HG03558 (cell line): Measurements from ENCODE around the gene LY9.

Source experiments
- ATAC-seq: cut with Tn5 transposase; IDR thresholded peaks from one replicate; pipeline ENCODE4 v1.9.1; 2021; ENCODE audit warnings: moderate number of reproducible peaks; ENCODE audit not compliant: unreplicated experiment; ENCODE audit errors: extremely low read depth

LY9 gene

DNA sequence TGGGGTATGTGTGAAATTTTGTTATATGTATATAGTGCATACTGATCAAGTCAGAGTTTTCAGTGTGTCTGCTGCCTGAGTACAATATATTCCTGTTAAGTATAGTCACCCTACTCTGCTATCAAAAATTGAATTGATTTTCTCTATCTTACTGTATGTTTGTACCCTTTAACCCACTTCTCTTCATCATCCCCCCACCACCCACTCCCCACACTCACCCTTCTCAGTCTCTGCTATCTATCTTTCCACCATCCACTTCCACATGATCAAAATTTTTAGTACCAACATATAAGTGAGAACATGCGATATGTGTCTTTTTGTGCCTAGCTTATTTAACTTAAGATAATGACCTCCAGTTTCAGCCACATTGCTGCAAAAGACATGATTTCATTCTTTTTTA is 4.2 kb downstream of the LY9 start:
- no peak for ATAC-seq

- no peak for ATAC-seq
Observed at GRCh38 chr1:160800645-160801408, 4.9 kb downstream of the LY9 start.

DNA sequence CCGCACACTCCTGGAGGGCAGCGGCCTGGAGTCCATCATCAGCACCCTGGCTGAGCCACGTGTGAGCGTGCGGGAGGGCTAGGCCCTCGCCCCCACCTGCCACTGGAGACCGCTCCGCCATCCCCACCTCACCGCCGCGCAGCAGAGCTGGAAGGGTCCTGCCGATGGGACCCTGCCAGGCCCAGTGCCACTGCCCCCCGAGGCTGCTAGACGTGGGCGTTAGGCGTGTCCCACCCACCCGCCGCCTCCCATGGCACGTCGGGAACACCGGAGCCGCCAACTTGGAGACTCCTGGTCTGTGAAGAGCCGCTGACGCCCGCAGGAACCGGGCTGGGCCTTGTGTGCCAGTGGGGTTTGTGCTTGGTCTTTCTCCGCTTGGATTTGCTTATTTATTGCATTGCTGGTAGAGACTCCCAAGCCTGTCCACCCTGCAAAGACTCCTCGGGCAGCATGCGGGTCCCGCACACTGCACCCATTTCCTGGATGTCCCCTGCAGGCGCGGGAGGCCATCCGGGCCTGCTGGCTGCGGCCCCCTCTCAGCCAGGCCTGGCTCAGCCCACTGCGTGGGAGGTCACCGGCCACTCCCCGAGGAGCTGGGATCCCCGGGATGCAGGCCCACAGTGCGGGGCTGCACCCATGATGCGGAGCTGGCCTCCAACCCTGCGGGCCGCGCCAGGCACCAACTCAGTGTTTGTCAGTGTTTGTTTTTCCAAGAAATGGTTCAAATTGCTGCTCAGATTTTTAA is 6.0 kb downstream of the LY9 start:
- ATAC-seq, result no peak

GRCh38 chr1:160806109-160806665 is 10.2 kb downstream of the LY9 start:
- ATAC-seq, result no peak

- no peak for ATAC-seq
Observed at GRCh38 chr1:160806784-160807183, 10.8 kb downstream of the LY9 start.

GRCh38 chr1:160807247-160807646 is 11.3 kb downstream of the LY9 start:
- ATAC-seq, result no peak

GRCh38 chr1:160807738-160808137 is 11.8 kb downstream of the LY9 start:
- no peak for ATAC-seq

DNA sequence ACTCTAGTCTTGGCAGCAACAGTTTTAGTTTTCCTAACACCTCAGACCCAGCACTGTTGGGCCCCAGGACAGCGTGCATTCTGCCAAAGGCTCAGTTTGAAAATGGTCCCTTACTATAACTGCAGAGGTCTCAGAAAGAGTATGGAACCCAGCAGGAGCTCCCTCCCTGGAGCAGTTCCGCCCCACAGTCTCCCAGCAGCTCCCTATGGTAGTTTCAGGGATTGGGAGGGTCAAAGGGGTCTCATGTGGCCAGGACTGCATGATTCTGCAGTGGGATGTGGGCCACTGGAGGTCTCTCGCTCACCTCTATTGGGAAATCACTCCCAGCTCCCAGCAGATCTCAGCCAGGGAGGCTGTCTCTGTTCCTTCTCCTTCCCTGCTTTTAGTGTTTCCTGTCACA is 12.3 kb downstream of the LY9 start:
- ATAC-seq, result no peak

GRCh38 chr1:160810486-160810885 is 14.5 kb downstream of the LY9 start:
- no peak for ATAC-seq

GRCh38 chr1:160811147-160811546 is 15.2 kb downstream of the LY9 start:
- no peak for ATAC-seq

DNA sequence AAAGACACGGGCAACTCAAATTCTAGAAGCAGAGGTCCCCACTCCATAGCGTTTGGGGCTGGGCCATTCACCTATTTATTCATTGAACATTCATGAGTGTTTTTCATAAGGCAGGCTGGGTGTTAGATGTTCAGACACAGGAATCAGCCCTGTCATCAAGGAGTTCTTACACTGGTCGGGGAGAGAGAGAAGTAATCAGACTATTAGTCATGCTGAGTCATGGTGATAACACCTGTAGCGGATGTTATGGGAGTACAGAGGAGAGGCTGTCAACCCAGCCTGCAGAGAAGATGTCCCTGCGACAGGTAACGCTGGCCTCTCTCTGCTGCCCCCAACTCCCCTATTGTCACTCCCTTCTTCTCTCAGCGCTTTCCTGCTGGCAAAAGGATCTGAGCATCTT is 17.2 kb downstream of the LY9 start:
- no peak for ATAC-seq

DNA sequence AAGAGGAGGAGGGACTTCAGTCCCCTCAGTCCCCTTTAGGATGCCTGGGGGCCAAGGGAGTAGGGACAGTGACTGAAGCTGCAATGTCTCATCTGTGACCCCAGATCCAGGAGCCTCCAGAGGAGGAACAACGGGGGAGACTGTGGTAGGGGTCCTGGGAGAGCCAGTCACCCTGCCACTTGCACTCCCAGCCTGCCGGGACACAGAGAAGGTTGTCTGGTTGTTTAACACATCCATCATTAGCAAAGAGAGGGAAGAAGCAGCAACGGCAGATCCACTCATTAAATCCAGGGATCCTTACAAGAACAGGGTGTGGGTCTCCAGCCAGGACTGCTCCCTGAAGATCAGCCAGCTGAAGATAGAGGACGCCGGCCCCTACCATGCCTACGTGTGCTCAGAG is 18.3 kb downstream of the LY9 start:
- no peak for ATAC-seq

DNA sequence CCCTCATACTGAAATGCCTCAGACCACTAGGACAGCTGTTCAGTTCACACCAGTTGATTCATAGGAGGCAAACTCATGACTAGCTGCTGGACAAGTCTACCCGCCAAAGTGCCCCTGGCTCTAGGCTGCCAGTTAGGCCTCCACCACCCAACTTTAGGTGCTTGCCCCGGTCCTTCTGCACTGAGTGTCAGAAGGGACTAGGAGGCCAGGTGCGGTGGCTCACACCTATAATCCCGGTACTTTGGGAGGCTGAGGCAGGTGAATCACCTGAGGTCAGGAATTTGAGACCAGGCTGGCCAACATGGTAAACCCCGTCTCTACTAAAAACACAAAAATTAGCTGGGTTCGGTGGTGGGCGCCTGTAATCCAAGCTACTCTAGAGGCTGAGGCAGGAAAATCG is 18.9 kb downstream of the LY9 start:
- ATAC-seq, result no peak

- ATAC-seq, result no peak
Observed at GRCh38 chr1:160818207-160818937, 22.4 kb downstream of the LY9 start.

DNA sequence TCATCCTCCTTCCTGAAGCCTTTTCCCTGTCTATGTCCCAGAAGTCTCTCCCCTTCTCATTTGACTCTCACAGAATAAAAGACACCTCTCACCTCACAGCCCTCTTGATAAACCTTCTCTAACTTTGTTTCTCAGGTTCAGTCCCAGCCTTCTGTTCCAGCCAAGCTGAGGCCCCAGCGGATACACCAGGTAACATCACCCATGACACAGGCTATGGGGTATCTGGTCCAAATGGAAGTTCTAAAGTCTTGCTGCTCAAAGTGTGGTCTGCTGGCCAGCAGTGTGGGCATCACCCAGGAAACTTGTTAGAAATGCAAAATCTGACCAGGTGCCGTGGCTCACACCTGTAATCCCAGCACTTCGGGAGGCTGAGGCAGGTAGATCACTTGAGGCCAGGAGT is 23.2 kb downstream of the LY9 start:
- ATAC-seq, result no peak

DNA sequence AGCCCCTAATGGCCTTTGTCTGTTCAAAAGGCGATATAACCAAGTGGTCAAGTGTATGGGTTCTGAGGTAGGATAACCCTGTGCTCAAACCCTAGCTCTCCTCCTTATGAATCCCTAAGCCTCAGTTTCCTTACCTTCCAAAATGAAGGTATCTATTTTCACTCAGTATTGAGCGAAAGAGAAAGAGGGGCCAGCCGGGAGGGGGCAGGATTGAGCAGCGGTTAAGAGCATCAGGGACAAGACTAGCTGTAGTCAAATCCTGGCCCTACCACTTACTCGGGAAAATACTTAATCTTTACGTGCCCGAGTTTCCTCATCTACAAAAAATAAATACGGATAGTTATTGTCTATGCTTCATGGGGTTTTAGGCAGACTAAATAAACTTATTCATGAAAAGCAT is 25.7 kb downstream of the LY9 start:
- ATAC-seq, result no peak

DNA sequence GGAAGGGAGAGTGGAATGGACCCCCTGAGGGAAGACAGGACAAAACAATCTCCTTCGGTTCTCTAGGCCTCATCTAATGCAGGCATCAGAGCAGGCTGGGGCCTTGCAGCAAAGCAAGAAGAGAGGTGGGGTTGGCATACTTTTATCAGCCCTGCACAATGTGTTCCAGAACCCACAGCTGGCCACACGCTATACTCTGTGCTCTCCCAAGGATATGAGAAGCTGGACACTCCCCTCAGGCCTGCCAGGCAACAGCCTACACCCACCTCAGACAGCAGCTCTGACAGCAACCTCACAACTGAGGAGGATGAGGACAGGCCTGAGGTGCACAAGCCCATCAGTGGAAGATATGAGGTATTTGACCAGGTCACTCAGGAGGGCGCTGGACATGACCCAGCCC is 27.3 kb downstream of the LY9 start:
- no peak for ATAC-seq

- no peak for ATAC-seq
Observed at GRCh38 chr1:160826546-160826945, 30.6 kb downstream of the LY9 start.

GRCh38 chr1:160827418-160827817 is 31.4 kb downstream of the LY9 start:
- ATAC-seq, result no peak

DNA sequence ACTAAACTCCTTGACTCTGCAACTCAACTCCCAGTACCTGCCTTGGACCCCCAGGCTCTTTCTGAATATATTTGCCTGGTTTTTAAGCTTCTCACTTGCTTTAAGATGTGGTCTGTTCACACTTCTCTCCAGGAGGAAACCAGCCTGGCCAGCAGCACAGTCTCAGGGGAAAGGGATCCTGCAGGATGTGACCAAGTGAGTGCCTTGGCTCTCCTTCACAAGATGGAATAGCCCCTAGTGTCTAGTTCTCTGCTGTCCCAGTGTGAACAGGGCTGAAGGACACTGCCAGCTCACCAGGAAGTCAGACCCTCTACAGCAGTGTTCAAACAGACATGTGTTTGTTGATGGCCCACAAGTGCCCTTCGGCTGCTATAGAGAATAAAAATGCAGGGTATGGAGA is 33.8 kb downstream of the LY9 start:
- ATAC-seq, result no peak
